ENCODE measurements around the gene SOST. TPM values are rescaled to one million over a fixed set of nuclear protein-coding genes. Genes with fewer than 3 reads are reported as not detected.

SOST gene
- polyA plus RNA-seq, 1 donor from 2014 or later: 0.10 TPM

GRCh38 chr17:43789482-43789881 is 30.9 kb upstream of the SOST start:
- no peak overlapping the region for H2AFZ ChIP-seq (ENCODE audit: low read depth, low read length)
- H3K9me2 ChIP-seq (ENCODE audit: insufficient read depth, low read length): no peaks in the 10 kb centered on the region
- H3K4me2 ChIP-seq (ENCODE audit: low read length): no peak overlapping the region
- no peak for TF ChIP-seq MXI1 (conservative IDR thresholded peaks at IDR 0.05; ENCODE audit: poor library complexity, severe bottlenecking)
- TF ChIP-seq CTCF (IDR thresholded peaks at IDR 0.05; ENCODE audit: poor library complexity, severe bottlenecking): no peak
- TF ChIP-seq TAF1 (IDR thresholded peaks at IDR 0.05; ENCODE audit: low read depth): no peak
- no peaks in the 10 kb centered on the region for H3F3A ChIP-seq (ENCODE audit: insufficient read depth, low read length, poor library complexity, severe bottlenecking)
- H3K27me3 ChIP-seq (ENCODE audit: insufficient read depth, low read depth, low read length): no peaks in the 10 kb centered on the region
- H3K79me2 ChIP-seq (replicated peaks; ENCODE audit: insufficient read depth, low read length): no peaks in the 10 kb centered on the region
- H3K9me3 ChIP-seq (ENCODE audit: low read length): no peaks in the 10 kb centered on the region
- no peak overlapping the region for H3K27ac ChIP-seq (ENCODE audit: low read length)
- no peaks in the 10 kb centered on the region for H4K20me1 ChIP-seq (ENCODE audit: insufficient read depth)
- no peak overlapping the region for H3K9ac ChIP-seq (ENCODE audit: low read length)
- no peaks in the 10 kb centered on the region for H3K36me3 ChIP-seq (ENCODE audit: insufficient read depth, low read length)
- H3K4me3 ChIP-seq (ENCODE audit: low read length): no peak overlapping the region

GRCh38 chr17:43788540-43788939 is 29.9 kb upstream of the SOST start:
- Histone ChIP-seq H3K9me2 (ENCODE audit: insufficient read depth, low read length) (no peaks in the 10 kb centered on the region), H3K4me2 (ENCODE audit: low read length) (no peak overlapping the region), H3K79me2 (replicated peaks; ENCODE audit: insufficient read depth, low read length) (no peaks in the 10 kb centered on the region), H2AFZ (ENCODE audit: low read depth, low read length) (no peak overlapping the region), H4K20me1 (ENCODE audit: insufficient read depth) (no peaks in the 10 kb centered on the region), H3K27me3 (ENCODE audit: insufficient read depth, low read depth, low read length) (no peaks in the 10 kb centered on the region), H3K27ac (ENCODE audit: low read length) (no peak overlapping the region), H3K4me3 (ENCODE audit: low read length) (no peak overlapping the region), H3K9me3 (ENCODE audit: low read length) (no peaks in the 10 kb centered on the region), H3K36me3 (ENCODE audit: insufficient read depth, low read length) (no peaks in the 10 kb centered on the region), H3K9ac (ENCODE audit: low read length) (no peak overlapping the region), H3F3A (ENCODE audit: insufficient read depth, low read length, poor library complexity, severe bottlenecking) (no peaks in the 10 kb centered on the region)
- TF ChIP-seq SMC3 (conservative IDR thresholded peaks at IDR 0.05; ENCODE audit: poor library complexity) (no peak), EP300 (conservative IDR thresholded peaks at IDR 0.05; ENCODE audit: poor library complexity, severe bottlenecking) (no peak), REST (IDR thresholded peaks at IDR 0.05; ENCODE audit: borderline replicate concordance) (no peak), MXI1 (conservative IDR thresholded peaks at IDR 0.05; ENCODE audit: poor library complexity, severe bottlenecking) (no peak), EZH2 (IDR thresholded peaks at IDR 0.05; ENCODE audit: borderline replicate concordance, insufficient read depth, low read length, poor library complexity, severe bottlenecking) (no peak), CTCF (IDR thresholded peaks at IDR 0.05; ENCODE audit: poor library complexity, severe bottlenecking) (no peak), TAF1 (IDR thresholded peaks at IDR 0.05; ENCODE audit: low read depth) (no peak), POLR2AphosphoS5 (IDR thresholded peaks at IDR 0.05) (no peak), RAD21 (conservative IDR thresholded peaks at IDR 0.05) (no peak)

Data from neural cell (in vitro differentiated cells).